Measurements from ENCODE around the gene SLC66A1. TPM values are rescaled to one million over a fixed set of nuclear protein-coding genes. Genes with fewer than 3 reads are reported as not detected.

SLC66A1 gene
- total and polyA plus RNA-seq, 9 of the 15 experiments (the other 6 are each of a cell fraction or from before 2014, with no cell fraction given): 1.2 to 40.8 (median 18.6) TPM

GRCh38 chr1:19325368-19325957, 13.3 kb downstream of the SLC66A1 start (continued):
- TF ChIP-seq CEBPB (tag; IDR thresholded peaks at IDR 0.05): no peak
- TF ChIP-seq EP300 (IDR thresholded peaks at IDR 0.05; ENCODE audit: low read length): peak; percentile 66; the same call in 1 of the 2 replicates
- peak; percentile 85 for TF ChIP-seq ETV5 (CRISPR knock-in tag; IDR thresholded peaks at IDR 0.05; ENCODE audit: low read depth)
- TF ChIP-seq RCOR1 (IDR thresholded peaks at IDR 0.05; ENCODE audit: borderline replicate concordance in 1 of 2, low read depth in 2 of 2, low read length in 2 of 2): peak in 1 of 2 experiments; percentile 95; a peak in 2 of 4 replicates
- TF ChIP-seq CBX5 (IDR thresholded peaks at IDR 0.05; ENCODE audit: borderline replicate concordance, low read depth): 0 out of 2 replicates have a peak, but pooled peaks have one; percentile 34
- TF ChIP-seq SP1 (CRISPR knock-in tag; IDR thresholded peaks at IDR 0.05): peak; percentile 34
- peak in 1 of 2 experiments; percentile 73; a peak in 2 of 4 replicates for TF ChIP-seq TBL1XR1 (IDR thresholded peaks at IDR 0.05; ENCODE audit: low read length in 2 of 2)
- TF ChIP-seq JUND (IDR thresholded peaks at IDR 0.05; ENCODE audit: borderline replicate concordance, low read depth, low read length): peak; percentile 52; the same call in 1 of the 2 replicates
- no peak; the same call in 2 of the 3 replicates for TF ChIP-seq JUND (tag; IDR thresholded peaks at IDR 0.05; ENCODE audit: borderline replicate concordance, low read depth, low read length)
- peak; percentile 23; the same call in 1 of the 2 replicates for TF ChIP-seq CC2D1A (IDR thresholded peaks at IDR 0.05)
- no peak for TF ChIP-seq PPARD (CRISPR knock-in tag; IDR thresholded peaks at IDR 0.05)
- no peak; the same call in 1 of the 2 replicates for TF ChIP-seq USF1 (CRISPR knock-in tag; IDR thresholded peaks at IDR 0.05)
- TF ChIP-seq ZNF197 (CRISPR knock-in tag; IDR thresholded peaks at IDR 0.05; ENCODE audit: low read depth): no peak
- peak; percentile 73 for TF ChIP-seq CXXC5 (CRISPR knock-in tag; IDR thresholded peaks at IDR 0.05)
- no peak for TF ChIP-seq BCOR (IDR thresholded peaks at IDR 0.05)
- peak; percentile 77 for TF ChIP-seq DPF2 (IDR thresholded peaks at IDR 0.05)
- TF ChIP-seq TOE1 (IDR thresholded peaks at IDR 0.05; ENCODE audit: borderline replicate concordance): 0 out of 2 replicates have a peak, but pooled peaks have one; percentile 27
- TF ChIP-seq TOE1 (CRISPR knock-in tag; IDR thresholded peaks at IDR 0.05; ENCODE audit: borderline replicate concordance, low read depth): no peak
- TF ChIP-seq ZNF408 (CRISPR knock-in tag; IDR thresholded peaks at IDR 0.05; ENCODE audit: low read depth): no peak
- no peak for TF ChIP-seq RFX7 (CRISPR knock-in tag; IDR thresholded peaks at IDR 0.05)
- TF ChIP-seq NFIC (IDR thresholded peaks at IDR 0.05): peak; percentile 82
- TF ChIP-seq ZNF277 (CRISPR knock-in tag; IDR thresholded peaks at IDR 0.05; ENCODE audit: borderline replicate concordance): no peak
- peak; percentile 28; the same call in 1 of the 2 replicates for TF ChIP-seq ZNF395 (CRISPR knock-in tag; IDR thresholded peaks at IDR 0.05)
- TF ChIP-seq SRSF1 (IDR thresholded peaks at IDR 0.05; ENCODE audit: low read depth, low read length): no peak
- TF ChIP-seq CCNT2 (IDR thresholded peaks at IDR 0.05; ENCODE audit: borderline replicate concordance, extremely low read depth, insufficient read length, low read depth, low read length): peak; percentile 73

Measured in K562 (cell line).